Left lobe of liver (tissue), 2 donors: ENCODE results near the gene TAS2R41. TPM values are rescaled to one million over a fixed set of nuclear protein-coding genes. Genes with fewer than 3 reads are reported as not detected.
"Not testable (repeated sequence)": the region's sequence is repeated elsewhere in the genome, so short reads cannot be mapped to it uniquely, and the experiment has no call there.

ENCODE experiments used
- ATAC-seq: fragments of 200-7000 bp; cut with Tn5 transposase; one replicate; pipeline ENCODE4 v1.9.1; 2020; ENCODE audit warnings: mild to moderate bottlenecking, moderate library complexity
- DNase-seq: peaks from one replicate; pipeline ENCODE4 v3.0.0-alpha.2; 2020; ENCODE audit warnings: low spot score
- total RNA-seq: library from RNA; stranded (reverse); gene quantifications from one replicate; pipeline ENCODE4 v1.2.1, GENCODE V29; 2021
- donor health status: DM: no; HTN: no; CAD: no; lungs with moderate emphysema.
- donor health status: DM: no; HTN: yes; CAD: no.

TAS2R41 gene
- total RNA-seq, 1 donor from 2014 or later, result 0.45 TPM

DNA sequence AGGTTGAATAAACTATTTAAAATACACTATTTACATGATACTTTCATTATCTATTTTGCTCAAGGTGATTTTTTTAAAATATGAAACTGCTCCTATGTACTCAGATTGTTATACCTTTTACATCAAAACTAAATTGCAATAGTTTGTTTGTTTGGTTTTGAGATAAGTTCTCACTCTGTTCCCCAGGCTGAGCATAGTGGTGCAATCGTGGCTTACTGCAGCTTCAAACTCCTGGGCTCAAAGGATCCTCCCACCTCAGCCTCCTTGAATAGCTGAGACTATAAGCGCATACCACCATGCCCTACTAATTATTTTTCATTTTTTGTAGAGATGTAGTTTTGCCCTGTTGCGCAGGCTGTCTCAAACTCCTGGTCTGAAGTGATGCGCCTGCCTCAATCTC lies 21.7 kb upstream of the TAS2R41 start:
- DNase-seq, result no peak
- no peak for ATAC-seq

DNA sequence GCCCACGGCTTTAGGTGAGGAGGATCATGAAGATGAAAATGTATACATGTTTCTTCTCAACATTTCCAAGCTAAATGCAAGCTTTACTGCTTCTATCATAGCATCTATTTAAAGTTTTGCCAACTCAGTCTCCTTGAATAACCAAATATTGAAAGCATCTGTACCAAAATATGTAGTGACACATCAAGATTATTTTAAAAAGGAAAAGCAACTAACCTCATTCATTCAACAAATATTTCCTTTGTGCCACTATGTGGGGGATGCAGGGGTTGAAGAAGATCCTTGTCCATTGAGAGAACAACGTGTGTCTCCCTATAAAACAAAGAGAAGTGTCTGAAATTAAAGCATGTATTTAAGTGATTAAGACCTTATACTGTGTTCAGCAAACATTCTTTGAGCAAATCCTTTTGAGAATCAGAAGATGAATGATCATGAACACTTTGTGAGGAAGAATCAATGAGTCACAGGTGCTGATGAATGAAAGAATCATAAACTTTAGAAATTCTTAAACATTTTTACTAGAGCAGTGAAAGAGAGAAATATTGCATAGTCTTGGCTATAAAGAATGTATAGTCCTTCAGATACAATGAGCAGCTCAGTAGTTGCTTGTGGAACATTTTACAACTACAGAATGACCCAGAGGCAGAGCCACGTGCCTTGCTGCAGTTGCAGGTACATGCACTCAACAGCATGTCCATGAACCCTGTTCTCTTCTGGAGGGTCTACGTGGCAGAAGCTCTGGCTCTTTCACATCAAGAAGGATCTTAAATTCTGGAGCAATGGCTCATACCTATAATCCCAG lies 20.5 kb upstream of the TAS2R41 start:
- ATAC-seq, result no peak
- no peak for DNase-seq

DNA sequence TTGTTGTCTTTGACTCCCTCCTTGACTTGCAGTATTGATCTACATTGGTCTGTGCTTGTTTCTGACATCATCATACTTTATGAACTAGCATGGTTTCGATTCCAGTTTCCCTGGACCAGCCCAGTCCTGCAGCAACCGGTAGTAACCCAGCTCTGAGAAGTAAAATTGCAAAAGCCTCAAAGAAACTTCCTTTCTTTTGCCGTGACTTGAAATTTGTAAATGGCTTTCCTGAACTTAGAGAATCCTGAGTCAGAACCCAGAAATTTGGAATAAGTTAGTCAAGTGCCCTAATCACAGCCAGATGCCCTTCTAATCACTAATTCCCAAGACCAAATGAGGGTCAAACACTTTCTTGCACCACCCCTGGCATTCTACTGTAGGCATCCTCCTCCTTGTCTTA lies 19.4 kb upstream of the TAS2R41 start:
- ATAC-seq (no peak), DNase-seq (no peak)

DNA sequence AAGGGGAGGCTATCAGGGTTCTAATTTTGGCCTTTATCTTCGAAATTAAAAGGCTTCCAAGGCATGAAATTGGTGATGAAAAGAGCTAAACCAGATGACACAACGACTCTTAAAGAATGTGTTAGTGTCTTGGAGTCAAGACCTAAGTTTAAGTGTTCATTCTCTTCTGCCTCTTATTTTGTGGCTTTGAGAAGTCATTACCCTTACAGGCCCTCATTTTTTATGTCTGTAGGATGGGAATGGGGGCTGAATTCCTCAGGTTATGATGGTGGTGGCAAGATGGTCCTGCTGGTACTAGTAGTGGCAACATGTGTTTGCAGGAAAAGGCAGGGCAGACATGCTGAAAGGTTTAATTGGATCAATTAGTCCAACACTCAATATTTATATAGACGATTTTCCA lies 19.0 kb upstream of the TAS2R41 start:
- ATAC-seq, result no peak
- DNase-seq, result no peak

DNA sequence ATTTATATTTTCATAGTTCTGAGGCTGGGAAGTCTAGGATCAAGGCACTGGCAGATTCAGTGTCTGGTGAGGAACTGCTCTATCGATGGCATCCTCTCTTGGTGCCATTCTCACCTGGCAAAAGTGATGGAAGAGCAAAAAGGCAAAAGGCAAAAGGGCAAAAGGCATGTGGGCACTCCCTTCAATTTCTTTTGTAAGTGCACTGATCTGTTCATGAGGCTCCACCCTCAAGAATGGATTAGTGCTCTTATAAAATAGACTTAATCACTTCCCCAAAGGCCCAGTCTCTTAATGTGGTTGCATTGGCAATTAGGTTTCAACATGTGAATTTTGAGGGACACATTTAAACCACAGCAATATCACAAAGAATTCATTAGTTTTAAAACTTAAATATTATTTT lies 18.3 kb upstream of the TAS2R41 start:
- no peak for ATAC-seq
- no peak for DNase-seq

DNA sequence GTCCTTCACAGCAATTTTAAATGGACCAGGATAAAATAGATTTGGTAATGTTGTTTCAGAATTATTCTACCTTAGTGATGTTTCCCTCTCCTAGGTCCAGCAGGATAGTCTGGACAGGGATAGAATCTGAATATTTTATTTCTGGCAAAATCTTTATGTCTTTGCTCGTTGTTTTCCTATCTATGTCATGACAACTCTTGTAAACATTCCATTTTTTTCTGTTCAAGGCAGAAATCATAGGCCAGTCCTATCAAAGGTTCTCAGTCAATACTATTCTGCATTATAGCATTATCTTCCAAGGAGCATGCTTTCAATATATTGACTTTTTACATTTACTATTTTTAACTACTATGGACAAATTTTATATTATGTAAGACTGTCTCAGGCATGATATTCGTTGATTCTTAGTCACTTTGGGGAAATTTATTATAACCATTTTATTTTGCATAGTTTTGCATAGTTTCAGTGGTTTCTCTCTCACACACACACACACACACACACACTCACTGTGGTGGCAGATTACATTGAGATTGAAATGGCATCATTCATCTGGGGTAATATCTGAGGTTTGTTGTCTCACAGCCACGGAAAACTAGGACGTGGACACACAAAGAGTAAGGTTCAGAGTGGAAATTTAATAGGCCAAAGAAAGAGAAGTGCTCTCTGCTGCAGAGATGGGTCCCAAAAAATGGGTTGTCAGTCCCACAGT lies 17.2 kb upstream of the TAS2R41 start:
- no peak for DNase-seq
- ATAC-seq, result no peak

DNA sequence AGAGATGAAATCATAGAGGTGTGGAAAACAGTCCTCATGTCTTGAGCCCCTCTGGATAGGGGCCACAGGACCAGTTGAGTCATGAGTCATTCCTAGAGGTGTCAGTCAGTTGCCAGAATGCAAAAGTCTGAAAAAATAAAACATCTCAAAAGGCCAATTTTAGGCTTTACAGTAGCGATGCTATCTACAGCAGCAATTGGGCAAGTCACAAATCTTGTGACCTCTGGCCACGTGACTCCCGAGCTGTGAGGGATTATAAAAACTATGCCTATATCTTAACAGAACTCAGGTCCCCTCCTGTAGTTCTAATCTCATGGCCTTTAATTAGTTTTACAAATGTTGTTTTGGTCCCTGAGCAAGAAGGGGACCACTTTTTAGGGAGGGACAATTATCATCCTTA lies 15.6 kb upstream of the TAS2R41 start:
- DNase-seq, result no peak
- ATAC-seq, result no peak

DNA sequence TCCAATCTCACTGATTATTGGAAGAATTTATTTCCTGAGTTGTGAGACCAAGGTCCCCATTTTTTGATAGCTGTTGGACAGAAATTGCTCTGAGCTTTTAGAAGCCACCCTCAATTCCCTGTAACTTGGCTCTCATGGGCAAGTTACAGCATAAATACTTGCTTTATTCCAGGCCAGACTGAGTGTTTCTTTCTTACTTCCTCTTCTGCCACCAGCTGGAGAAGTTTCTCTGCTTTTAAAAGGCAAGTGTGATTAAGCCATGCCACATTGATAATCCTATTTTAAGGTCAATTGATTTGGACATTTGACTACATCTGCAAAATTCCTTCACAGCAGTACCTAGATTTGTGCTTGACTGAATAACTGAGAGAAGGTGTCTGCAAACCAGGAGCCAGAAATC lies 14.1 kb upstream of the TAS2R41 start:
- no peak for ATAC-seq
- DNase-seq, result no peak

DNA sequence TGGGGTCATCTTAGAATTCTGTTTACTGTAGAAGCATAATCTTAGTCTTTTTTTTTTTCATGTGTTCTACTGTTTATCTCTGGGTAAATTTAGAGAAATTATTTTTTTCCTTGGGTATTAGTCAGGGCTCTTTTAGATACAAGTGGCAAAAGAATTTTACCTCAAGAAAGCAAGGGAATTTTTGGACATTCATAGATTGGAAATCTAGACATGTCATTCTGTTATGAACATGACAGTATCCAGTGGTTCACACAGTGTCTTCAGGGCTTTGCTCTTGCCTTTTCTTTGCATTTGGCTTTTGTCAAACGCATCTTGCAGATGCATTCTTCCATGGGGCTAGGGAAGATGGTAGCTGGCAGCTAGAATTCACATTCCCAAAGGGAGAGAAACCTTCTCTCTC lies 13.7 kb upstream of the TAS2R41 start:
- ATAC-seq (no peak), DNase-seq (no peak)

DNA sequence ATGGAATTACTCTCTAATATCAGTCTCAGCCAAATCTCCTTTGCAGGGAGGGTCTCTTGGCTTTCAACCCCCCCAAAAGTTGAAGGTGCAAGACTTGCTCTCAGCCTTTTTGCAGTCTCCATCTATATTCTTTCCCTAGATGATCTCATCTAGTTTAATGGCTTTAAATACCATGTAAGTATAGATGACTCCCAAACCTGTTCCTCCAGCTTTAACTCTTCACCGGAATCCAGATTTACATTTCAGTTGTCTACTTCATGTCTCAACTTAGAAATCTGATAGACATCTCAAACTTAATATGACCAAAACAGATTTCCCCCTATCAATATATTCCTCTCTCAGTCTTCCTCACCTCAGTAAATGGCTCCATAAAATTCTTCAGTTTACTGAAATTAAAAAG lies 9.9 kb upstream of the TAS2R41 start:
- no peak for ATAC-seq

DNA sequence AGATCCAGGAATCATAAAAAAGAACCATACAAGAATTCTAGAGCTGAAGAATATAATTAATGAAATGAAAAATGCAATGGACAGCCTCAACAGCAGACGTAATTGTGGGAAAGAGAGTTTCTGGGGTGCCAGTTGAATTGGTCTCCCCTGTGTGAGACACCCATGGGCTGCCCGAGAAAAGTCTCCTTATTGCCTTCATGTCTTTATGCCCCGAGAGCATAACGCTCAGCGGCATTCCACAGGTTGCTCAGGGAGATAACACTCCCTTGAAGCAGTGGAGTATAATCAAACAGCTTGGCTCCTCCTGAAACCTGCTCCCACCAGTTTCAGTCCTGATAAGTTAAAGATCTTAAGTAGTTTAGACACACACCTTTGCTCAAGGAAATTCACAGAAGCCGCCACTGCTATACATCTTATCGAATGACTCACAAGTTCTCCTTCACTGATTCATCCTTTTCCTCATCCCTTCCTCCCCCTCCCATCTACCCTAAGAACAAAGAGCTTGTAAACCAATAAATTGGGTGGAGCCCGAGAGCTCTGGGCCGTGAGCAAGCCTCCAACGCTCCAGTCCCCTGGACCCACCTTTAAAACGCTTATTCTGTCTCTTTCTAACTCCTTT lies 5.5 kb upstream of the TAS2R41 start:
- ATAC-seq, DNase-seq: not testable (repeated sequence)

More for the DNA sequence above, 9.9 kb upstream of the TAS2R41 start:
- DNase-seq, result no peak

DNA sequence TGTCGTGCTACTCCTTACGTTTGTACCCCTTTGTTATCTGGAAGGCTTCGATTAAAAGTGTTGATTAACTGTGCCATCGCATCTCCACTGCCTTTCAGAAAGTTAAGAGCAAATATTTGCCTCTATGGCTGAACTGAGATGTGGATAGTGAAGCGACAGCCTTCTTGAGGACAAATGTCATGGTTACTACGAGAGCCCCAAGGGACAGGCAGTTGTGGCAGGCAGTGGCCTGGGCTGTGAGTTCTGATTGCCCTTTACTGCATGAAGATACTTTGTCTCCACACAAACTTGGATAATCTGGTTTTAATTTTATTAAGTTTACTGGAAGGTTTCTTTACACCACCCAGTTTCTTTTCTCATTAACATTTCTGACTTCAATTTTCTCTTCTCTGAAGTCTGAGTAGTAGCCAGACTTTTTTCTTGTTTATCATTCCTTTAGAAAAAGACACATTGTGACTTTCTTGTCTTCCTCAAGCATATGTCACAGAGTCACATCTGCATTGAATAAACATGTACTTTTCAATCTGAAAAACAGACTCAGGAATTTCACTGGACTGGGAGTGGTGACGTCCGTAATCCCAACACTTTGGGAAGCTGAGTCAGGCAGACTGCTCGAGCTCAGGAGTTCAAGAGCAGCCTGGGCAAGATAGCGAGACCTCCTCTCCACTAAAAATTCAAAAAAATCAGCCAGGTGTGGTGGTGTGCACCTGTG lies 1.5 kb downstream of the TAS2R41 start:
- ATAC-seq (no peak), DNase-seq (no peak)

DNA sequence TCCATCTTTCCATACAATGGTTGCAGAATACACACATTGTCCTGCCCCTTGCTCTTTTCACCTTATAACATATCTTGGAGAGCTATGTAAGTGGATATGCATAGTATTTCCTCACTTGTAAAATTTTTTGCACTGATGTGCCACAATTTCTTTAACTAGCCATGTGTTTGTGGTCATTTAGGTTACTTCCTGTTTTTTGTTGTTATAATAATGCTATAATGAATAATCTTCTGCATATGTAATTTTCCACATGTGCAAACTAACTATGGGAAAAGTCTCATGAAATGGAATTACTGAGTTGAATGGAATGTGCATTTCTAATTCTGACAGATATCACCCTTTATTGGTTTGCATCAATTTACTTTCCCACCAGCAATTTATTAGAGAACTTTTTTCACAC lies 2.8 kb downstream of the TAS2R41 start:
- DNase-seq, result no peak
- no peak for ATAC-seq

DNA sequence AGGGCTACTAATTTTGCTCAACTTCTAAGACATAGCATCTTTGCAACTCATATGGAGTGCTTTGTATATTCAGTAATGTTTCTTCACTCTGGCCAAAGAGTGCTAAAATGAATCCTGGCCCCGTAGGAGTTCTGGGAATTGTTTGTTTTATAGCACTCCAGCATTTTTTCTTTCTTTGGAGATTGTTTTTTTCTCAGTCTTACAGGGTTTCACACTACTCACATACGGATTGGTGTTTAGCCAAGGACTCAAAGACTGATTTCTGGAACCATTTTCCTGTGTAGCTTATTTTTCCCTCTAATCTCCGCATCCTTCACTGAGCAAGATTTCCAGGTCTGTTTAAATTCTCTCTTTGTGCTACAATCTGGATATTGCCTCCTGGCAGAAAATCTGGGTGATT lies 6.4 kb downstream of the TAS2R41 start:
- DNase-seq (no peak), ATAC-seq (no peak)

DNA sequence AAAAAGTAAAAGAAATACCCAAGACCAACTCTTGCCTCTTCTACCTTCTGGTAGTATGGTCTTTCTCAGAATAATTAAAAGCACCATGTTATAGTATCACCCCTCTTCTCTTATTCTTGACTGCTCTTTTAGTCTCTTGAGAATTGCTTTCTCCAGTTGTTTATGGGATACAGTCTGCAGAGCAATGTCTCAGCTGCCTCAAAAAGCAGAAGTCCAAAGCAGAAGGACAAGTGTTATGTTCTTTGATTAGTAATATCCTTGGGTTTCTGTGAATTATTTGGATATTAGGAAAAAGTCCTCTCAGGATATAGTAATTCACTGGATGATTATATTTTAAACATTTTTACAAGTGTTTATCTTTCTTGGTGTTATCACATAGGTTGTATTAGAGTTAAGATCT lies 7.4 kb downstream of the TAS2R41 start:
- ATAC-seq, result no peak
- no peak for DNase-seq

DNA sequence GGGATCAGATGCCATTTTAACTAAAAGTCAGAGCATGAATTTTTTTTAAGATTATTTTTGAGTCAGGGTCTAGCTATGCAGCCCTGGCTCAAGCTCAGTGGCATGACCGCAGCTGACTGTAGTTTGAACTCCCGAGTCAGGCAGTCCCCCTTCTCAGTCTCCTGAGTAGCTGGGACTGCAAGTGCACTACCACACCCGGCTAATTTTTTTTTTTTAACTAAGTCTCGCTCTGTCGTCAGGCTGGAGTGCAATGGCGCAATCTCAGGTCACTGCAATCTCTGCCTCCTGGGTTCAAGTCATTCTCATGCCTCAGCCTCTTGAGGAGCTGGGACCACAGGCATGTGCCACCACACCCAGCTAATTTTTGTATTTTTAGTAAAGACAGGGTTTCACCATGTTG lies 7.8 kb downstream of the TAS2R41 start:
- no peak for DNase-seq
- ATAC-seq, result no peak

DNA sequence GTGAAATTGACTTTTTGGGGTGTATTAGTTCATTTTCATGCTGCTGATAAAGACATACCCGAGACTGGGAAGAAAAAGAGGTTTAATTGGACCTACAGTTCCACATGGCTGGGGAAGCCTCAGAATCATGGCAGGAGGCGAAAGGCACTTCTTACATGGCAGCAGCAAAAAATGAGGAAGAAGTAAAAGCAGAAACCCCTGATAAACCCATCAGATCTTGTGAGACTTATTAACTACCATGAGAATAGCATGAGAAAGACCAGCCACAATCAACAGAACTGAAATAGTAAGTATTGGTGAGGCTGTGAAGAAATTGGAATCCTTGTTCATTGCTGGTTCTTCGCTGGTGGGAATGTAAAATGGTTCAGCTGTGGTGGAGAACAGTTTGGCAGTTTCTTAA lies 8.6 kb downstream of the TAS2R41 start:
- DNase-seq, ATAC-seq: not testable (repeated sequence)

DNA sequence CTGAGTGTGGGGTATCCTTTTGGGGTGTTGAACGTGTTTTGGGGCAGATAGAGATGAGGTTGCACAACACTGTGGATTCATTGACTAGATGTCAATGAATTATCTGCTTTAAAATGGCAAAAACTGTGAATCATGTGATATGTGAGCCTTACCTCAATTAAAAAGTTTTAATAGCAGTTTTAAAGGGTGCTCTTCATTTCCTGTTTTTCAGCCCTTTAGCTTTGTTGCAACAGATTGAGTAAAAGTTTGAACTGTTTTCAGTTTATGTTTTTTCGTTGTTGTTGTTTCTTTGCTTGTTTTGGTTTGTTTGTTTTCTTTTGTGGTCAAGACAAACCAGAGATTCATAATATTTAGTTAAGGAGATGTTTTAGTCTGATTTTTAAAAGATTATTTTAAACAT lies 9.4 kb downstream of the TAS2R41 start:
- DNase-seq (no peak), ATAC-seq (no peak)

DNA sequence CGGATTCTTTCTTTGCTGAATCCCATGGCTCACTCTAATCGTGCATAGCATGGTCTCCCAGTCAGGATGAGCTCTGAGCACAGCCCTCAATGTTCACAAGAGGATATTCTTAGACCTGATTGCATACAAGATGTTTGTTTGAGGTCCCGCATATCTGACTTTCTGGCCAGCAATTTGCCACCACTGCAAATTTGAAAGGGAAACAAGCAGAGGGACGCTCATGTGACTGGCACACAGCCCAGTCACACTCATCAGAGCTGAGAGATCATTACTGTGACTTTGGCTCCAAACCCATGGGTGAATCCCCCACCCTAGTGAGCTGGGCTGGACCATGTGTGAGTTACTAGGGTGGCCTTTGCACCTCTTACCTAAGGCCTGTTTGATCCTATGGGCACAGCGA lies 9.9 kb downstream of the TAS2R41 start:
- ATAC-seq (peak; percentile 91), DNase-seq (peak; percentile 93)

DNA sequence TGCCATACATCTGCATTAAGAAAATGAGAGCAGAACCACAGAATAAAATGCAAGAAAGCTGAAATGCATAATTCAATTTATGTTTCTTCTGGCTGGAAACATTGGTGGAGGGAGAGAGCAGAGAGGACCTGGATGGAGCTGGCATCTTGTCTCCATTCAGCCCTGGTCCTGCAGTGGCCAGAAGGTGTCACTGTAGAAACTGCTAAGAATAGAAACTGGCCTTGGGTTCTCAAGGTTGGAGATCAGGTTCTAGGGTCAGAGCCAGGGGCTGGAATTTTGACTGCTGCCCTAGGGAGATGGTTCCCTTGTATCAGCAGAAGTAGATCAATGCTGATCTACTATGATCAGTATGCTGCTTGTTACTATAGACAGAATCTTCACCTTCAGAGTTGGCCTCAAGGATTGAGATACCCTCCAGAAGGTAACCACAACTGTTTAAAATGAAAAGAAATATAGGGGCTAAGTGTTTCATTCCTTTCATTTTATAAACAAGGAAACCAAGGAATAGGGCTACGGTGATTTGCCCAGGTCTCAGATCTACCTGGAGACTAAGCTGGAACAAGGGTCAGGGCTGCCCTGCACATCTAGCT lies 13.1 kb downstream of the TAS2R41 start:
- no peak for DNase-seq
- peak; percentile 75 for ATAC-seq

DNA sequence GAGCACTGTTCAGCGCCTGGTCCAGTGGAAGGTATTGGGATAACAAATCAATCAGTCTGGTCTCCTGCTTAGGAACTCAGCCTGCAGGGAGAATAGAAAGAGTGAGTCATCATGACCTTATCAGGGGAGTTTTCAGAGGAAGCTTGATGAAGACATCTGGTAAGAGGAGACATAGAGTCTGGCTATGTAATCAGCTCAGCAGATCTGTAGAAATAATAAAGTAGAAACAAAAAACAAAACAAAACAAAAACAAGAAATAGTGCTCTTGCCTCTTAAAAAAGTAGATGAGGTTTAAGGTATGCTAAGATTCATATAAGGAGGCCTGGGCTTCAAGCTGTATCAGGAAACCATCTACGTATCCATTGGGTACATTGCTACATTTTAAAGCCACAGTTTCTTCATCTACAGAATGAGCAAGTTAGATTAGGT lies 14.4 kb downstream of the TAS2R41 start:
- DNase-seq, result no peak
- ATAC-seq, result no peak
